Diencephalon (tissue), 1 donor: ENCODE measurements around the gene KCNG3. TPM values are rescaled to one million over a fixed set of nuclear protein-coding genes. Genes with fewer than 3 reads are reported as not detected.

Experiments used
- small RNA-seq: library from RNA; depleted of rRNA; stranded (forward); fragments of <200 nt; gene quantifications from one replicate; pipeline ENCODE3, GENCODE V24; 2014
- total RNA-seq: library from RNA; depleted of rRNA; stranded (reverse); fragments of >200 nt; gene quantifications from one replicate; pipeline ENCODE4 v1.2.3, GENCODE V29; 2014

The KCNG3 gene, protein sequence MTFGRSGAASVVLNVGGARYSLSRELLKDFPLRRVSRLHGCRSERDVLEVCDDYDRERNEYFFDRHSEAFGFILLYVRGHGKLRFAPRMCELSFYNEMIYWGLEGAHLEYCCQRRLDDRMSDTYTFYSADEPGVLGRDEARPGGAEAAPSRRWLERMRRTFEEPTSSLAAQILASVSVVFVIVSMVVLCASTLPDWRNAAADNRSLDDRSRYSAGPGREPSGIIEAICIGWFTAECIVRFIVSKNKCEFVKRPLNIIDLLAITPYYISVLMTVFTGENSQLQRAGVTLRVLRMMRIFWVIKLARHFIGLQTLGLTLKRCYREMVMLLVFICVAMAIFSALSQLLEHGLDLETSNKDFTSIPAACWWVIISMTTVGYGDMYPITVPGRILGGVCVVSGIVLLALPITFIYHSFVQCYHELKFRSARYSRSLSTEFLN
- 2.8 TPM for total RNA-seq

DNA sequence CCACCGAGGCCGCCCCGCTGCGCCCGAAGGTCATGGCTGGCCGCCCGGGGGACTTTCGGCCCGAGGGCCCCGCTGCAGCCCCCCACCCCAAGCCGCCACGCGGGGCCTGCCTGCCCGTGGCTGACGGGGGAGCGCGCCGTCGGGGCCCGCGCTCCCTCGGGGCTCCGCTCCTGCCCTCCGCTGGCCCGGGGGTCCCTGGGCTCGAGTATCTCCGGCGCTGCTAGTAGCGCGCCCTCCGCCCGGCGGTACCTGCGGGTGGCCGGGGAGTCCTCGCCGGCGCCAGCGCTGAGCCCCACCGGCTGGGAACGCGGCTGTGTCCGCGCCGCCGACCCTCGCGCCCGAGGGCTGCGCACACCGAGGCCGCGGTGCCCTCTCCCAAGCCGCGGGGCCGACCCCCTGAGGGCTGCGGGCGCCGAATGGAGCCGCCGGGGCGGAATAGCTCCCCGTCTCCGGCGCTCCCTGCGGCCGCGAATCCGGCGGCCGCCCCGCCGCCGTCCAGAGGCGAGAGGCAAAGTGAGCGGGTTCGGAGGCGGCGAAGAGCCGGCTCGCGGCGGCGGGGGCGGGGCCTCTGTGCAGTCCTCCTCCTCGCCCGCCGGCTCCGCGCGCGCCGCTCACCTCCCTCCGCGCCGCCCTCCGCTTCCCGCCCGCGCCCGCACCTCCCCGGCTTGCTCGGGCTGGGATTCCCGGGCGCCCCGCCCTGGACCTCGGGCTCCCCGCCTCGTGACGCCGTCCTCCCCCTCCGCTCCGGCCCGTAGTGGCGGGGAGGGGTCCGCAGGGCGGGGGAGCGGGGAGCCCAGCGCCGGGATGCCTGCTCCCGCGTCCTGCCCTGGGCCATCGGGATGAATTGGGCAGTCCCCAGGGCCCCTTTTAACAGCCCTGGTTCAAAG, at the start of gene KCNG3:
KCNG3 (minus strand) TSS at position 515 of the 887 bp plus-strand sequence; CDS start at position 34, 481 bp downstream.

Small RNA genes within 50 kb of the gene (small RNA-seq; reads per million reads assigned to genes)
- gene RF00017 (not detected), gene RF00612 (not detected)

Other genes starting within 250 kb of the KCNG3 start
- gene COX7A2L, start 132.8 kb downstream of the KCNG3 start, total RNA-seq, result 186 TPM
- gene MTA3, start 74.7 kb upstream of the KCNG3 start, total RNA-seq, result 46.4 TPM